Retinal pigment epithelial cell (primary cell): ENCODE results near the gene NEK4.

ENCODE experiments used
- DNase-seq: peaks from one replicate; pipeline ENCODE4 v3.0.0-alpha.2; 2010; ENCODE audit warnings: low read depth
- H3K4me3 ChIP-seq: 2 replicates; pipeline ENCODE4 v1.5.1; 2011; ENCODE audit warnings: mild to moderate bottlenecking, low read length, control low read depth, moderate library complexity
- TF ChIP-seq, protein P1 (sequence below): conservative IDR thresholded peaks from 2 replicates; pipeline ENCODE4 v1.5.1; 2011; ENCODE audit warnings: low read depth, low read length, control low read depth, inconsistent platforms

The NEK4 gene

DNA sequence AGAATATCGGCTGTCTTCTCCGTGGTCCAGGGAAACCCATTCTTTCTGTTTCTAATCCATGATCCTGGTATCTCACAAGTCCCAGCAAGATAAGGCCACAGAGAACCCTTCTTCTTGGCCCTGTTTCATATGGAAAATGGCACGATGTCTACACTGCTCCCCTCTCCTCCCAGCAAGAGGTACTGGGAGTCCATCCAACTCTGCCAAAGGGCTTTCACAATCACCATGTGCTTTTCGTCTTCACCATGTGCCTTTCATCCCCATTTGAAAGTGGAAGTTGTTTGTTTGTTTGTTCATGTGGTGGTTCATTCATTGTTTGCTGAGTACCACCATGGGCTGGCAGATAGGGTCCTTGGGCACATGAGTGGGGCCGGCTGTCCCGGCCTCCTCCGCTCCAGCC is 29.3 kb upstream of the NEK4 start:
- no peak overlapping the region for H3K4me3 ChIP-seq
- no peak for DNase-seq
- TF ChIP-seq, protein P1, sequence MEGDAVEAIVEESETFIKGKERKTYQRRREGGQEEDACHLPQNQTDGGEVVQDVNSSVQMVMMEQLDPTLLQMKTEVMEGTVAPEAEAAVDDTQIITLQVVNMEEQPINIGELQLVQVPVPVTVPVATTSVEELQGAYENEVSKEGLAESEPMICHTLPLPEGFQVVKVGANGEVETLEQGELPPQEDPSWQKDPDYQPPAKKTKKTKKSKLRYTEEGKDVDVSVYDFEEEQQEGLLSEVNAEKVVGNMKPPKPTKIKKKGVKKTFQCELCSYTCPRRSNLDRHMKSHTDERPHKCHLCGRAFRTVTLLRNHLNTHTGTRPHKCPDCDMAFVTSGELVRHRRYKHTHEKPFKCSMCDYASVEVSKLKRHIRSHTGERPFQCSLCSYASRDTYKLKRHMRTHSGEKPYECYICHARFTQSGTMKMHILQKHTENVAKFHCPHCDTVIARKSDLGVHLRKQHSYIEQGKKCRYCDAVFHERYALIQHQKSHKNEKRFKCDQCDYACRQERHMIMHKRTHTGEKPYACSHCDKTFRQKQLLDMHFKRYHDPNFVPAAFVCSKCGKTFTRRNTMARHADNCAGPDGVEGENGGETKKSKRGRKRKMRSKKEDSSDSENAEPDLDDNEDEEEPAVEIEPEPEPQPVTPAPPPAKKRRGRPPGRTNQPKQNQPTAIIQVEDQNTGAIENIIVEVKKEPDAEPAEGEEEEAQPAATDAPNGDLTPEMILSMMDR, result no peak

GRCh38 chr3:52798978-52799476 is 28.3 kb upstream of the NEK4 start:
- no peak for DNase-seq

GRCh38 chr3:52798376-52798977 is 27.7 kb upstream of the NEK4 start:
- no peak overlapping the region for H3K4me3 ChIP-seq
- no peak for DNase-seq
- TF ChIP-seq, protein P1, result no peak

More at GRCh38 chr3:52798978-52799476, 28.3 kb upstream of the NEK4 start:
- TF ChIP-seq, protein P1, result peak; percentile 63
- no peak overlapping the region for H3K4me3 ChIP-seq

DNA sequence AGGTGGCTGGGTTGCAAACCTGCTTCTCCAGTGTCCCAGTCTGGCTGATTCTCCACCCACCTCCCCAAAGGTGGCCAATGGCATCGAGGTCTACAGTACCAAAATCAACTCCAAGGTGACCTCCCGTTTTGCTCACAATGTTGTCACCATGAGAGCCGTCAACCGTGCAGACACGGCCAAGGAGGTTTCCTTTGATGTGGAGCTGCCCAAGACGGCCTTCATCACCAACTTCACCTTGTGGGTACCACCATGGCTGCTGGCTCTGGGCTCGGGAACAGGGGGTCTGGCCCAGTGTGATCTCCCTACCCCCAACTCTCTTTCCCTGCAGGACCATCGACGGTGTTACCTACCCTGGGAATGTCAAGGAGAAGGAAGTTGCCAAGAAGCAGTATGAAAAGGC is 25.7 kb upstream of the NEK4 start:
- no peak for DNase-seq
- H3K4me3 ChIP-seq, result no peak overlapping the region
- TF ChIP-seq, protein P1, result no peak

- TF ChIP-seq, protein P1, result no peak
- no peak overlapping the region for H3K4me3 ChIP-seq
- DNase-seq, result no peak
Measured at GRCh38 chr3:52795298-52795900, 24.7 kb upstream of the NEK4 start.

DNA sequence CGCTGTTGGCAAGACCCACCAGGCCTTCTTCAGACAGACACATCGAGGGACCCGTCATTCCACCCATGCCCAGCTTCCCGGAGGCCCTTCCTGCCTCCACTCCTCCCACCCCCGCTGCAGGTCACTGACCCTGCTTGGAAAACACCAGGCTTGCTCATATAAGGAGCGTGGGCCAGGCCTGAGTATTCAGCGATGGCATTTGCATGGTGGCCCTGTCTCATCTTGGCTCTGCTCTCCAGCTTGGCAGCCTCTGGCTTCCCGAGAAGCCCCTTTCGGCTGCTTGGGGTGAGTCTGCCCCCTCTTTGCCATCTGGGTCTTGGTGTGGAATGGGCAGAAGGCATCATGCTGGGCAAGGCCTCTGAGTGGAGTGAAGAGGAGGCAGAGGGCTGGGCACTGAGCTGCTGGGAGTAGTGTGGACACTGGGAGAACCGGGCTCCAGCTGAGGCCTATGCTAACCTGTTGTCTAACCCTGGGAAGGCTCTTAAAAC is 23.9 kb upstream of the NEK4 start, which contains the start of gene ITIH3:
Gene ITIH3 (plus strand): TSS at position 185 of the 488 bp plus-strand sequence. CDS start 8 bp downstream, at position 193.
- no peak within 1 kb of the TSS for H3K4me3 ChIP-seq
- TF ChIP-seq, protein P1, result no peak
- DNase-seq, result no peak
